Small intestine (tissue), 7 donors: Measurements from ENCODE around the gene SLIT3. TPM values are rescaled to one million over a fixed set of nuclear protein-coding genes. Genes with fewer than 3 reads are reported as not detected.

Experiments
- DNase-seq, 2 donors: peaks; one replicate each; pipeline versions ENCODE4 v3.0.0 to v3.0.0-alpha.2; 2013
- FAIRE-seq: peaks from 2 replicates; lab custom pipeline; 2012; peaks lifted over from hg19 to GRCh38; lab: Jason Lieb, UNC
- H3K27ac ChIP-seq, 3 donors: one replicate each; pipeline ENCODE4 v1.5.1; 2013; ENCODE audit warnings: low read length in 2 of 3, mild to moderate bottlenecking in 2 of 3, control low read depth in 1 of 3, inconsistent platforms in 1 of 3, low read depth in 1 of 3, moderate library complexity in 1 of 3
- H3K27me3 ChIP-seq, 3 donors: one replicate each; pipeline ENCODE4 v1.6.1; 2013; ENCODE audit warnings: low read length in 3 of 3, inconsistent platforms in 1 of 3; ENCODE audit not compliant: control insufficient read depth in 3 of 3, insufficient read depth in 3 of 3
- H3K36me3 ChIP-seq, 3 donors: one replicate each; pipeline ENCODE4 v1.6.1; 2013; ENCODE audit warnings: low read length in 3 of 3, inconsistent platforms in 1 of 3, low read depth in 1 of 3, mild to moderate bottlenecking in 1 of 3, moderate library complexity in 1 of 3; ENCODE audit not compliant: control insufficient read depth in 3 of 3, insufficient read depth in 2 of 3
- H3K4me1 ChIP-seq, 3 donors: one replicate each; pipeline ENCODE4 v1.6.1; 2013; ENCODE audit warnings: low read length in 2 of 3, inconsistent platforms in 1 of 3, low read depth in 1 of 3, mild to moderate bottlenecking in 1 of 3, moderate library complexity in 1 of 3; ENCODE audit not compliant: control insufficient read depth in 3 of 3, insufficient read depth in 2 of 3
- H3K4me3 ChIP-seq, 3 donors: one replicate each; pipeline ENCODE4 v1.5.1; 2013; ENCODE audit warnings: low read length in 3 of 3, control low read depth in 1 of 3, inconsistent platforms in 1 of 3, low read depth in 1 of 3, mild to moderate bottlenecking in 1 of 3, moderate library complexity in 1 of 3
- H3K9me3 ChIP-seq, 2 donors: one replicate each; pipeline ENCODE4 v1.6.1; 2013; ENCODE audit warnings: low read depth in 1 of 2, low read length in 1 of 2; ENCODE audit not compliant: control insufficient read depth in 2 of 2, insufficient read depth in 1 of 2
- WGBS, 3 donors: extraction: QIAGEN DNeasy Blood & Tissue Kit; methylation state at CpG; one replicate each; pipeline ENCODE4 v1.1.7; 2013; 5-methylcytosine and 5-hydroxymethylcytosine counted together
- polyA plus RNA-seq, 4 donors: library from polyadenylated mRNA; stranded (reverse) in 3 of 4; unstranded in 1 of 4; fragments of 200-250 nt in 3 of 4; fragments of 120-200 nt in 1 of 4; gene quantifications; one replicate each; pipeline versions ENCODE4 v1.2.1 to v1.2.3, GENCODE V29; 2013
- donor health status: healthy with polysubstance abuse.
- donor health status: control.
- donor health status: control.
- donor health status: Bipolar disorder and iron deficiency.
- donor health status: healthy.

SLIT3 gene
- polyA plus RNA-seq, 4 donors: 0.27 to 5.5 (median 5.3) TPM; not detected in 1

GRCh38 chr5:169296419-169297143, 4.4 kb downstream of the SLIT3 start:
- H3K27ac ChIP-seq: peak overlapping the region in 1 of 3 donors; percentile 59
- 44 to 57% (median 55%) methylated on average over 14 of the region's 14 CpGs for WGBS, 3 donors
- DNase-seq (peak; percentile 4 to 16), FAIRE-seq (no peak)
- H3K4me3 ChIP-seq: no peak overlapping the region
- peaks cover 0 to 3% (median 3%) of the 10 kb centered on the region in 3 donors for H3K4me1 ChIP-seq
- H3K27me3 ChIP-seq: peaks cover 5 to 30% (median 8%) of the 10 kb centered on the region in 3 donors
- H3K36me3 ChIP-seq: no peaks in the 10 kb centered on the region
- no peaks in the 10 kb centered on the region for H3K9me3 ChIP-seq

DNA sequence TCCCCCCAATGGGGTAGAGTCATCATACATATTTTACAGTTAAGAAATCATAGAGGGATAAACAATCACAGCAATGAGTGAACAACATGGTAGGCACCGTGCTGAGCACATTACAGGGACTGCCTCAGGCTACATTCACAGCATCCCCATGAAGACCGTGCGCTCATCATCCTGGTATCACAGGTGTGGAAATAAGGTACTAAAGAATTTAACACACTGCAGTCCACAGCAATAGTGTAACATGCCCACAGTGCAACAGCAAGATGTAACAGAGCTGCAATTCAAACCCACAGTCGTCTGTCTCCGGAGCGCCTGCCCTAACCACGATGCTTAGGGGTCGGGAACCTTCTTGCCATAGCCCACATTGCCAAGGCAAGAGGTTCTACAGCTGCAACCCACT, 5.6 kb downstream of the SLIT3 start:
- Histone ChIP-seq H3K27ac (no peak overlapping the region), H3K9me3 (no peaks in the 10 kb centered on the region), H3K4me1 (peaks cover 0 to 3% (median 0%) of the 10 kb centered on the region in 3 donors), H3K4me3 (no peak overlapping the region), H3K36me3 (no peaks in the 10 kb centered on the region), H3K27me3 (peaks cover 0 to 23% (median 1%) of the 10 kb centered on the region in 3 donors)
- DNase-seq: no peak
- FAIRE-seq: no peak
- WGBS, 3 donors: 77 to 88% (median 83%) methylated on average over 8 of the region's 8 CpGs

DNA sequence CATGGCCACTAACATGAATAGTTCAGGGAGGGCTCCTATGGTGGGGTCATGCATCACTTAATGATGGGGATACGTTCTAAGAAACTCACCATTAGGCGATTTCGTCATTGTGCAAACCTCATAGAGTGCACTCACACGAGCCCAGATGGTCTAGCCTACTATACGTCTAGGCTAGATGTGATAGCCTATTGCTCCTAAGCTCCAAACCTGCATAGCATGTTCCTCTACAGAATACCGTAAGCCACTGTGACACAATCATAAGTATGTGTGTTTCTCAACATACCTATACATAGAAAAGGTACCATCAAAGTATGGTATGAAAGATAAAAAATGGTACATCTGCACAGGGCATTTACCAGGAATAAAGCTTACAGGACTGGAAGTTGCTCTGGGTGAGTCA, 6.3 kb downstream of the SLIT3 start:
- FAIRE-seq (no peak), DNase-seq (no peak)
- Histone ChIP-seq H3K9me3 (no peaks in the 10 kb centered on the region), H3K4me3 (no peak overlapping the region), H3K36me3 (no peaks in the 10 kb centered on the region), H3K4me1 (peaks cover 0 to 3% (median 0%) of the 10 kb centered on the region in 3 donors), H3K27ac (no peak overlapping the region), H3K27me3 (peaks cover 0 to 16% (median 0%) of the 10 kb centered on the region in 3 donors)
- 82 to 88% (median 86%) methylated on average over 6 of the region's 6 CpGs for WGBS, 3 donors

GRCh38 chr5:169291877-169292276, 9.1 kb downstream of the SLIT3 start:
- Histone ChIP-seq H3K4me1 (peaks cover 0 to 2% (median 0%) of the 10 kb centered on the region in 3 donors), H3K36me3 (no peaks in the 10 kb centered on the region), H3K27me3 (no peaks in the 10 kb centered on the region), H3K27ac (no peak overlapping the region), H3K9me3 (no peaks in the 10 kb centered on the region), H3K4me3 (no peak overlapping the region)
- no peak for DNase-seq
- 63 to 78% (median 65%) methylated on average over 4 of the region's 4 CpGs for WGBS, 3 donors
- FAIRE-seq: no peak

GRCh38 chr5:169290895-169291294, 10.0 kb downstream of the SLIT3 start:
- no peaks in the 10 kb centered on the region for H3K36me3 ChIP-seq
- FAIRE-seq: no peak
- no peaks in the 10 kb centered on the region for H3K27me3 ChIP-seq
- no peak overlapping the region for H3K4me3 ChIP-seq
- no peak for DNase-seq
- no peak overlapping the region for H3K27ac ChIP-seq
- WGBS, 3 donors: 55 to 69% (median 59%) methylated on average over 6 of the region's 6 CpGs
- H3K9me3 ChIP-seq: no peaks in the 10 kb centered on the region
- peaks cover 0 to 2% (median 0%) of the 10 kb centered on the region in 3 donors for H3K4me1 ChIP-seq

GRCh38 chr5:169289520-169289919, 11.4 kb downstream of the SLIT3 start:
- no peak overlapping the region for H3K4me3 ChIP-seq
- WGBS, 3 donors: 30 to 56% (median 47%) methylated on average over 2 of the region's 2 CpGs
- DNase-seq (no peak), FAIRE-seq (no peak)
- H3K4me1 ChIP-seq: peaks cover 0 to 2% (median 0%) of the 10 kb centered on the region in 3 donors
- no peaks in the 10 kb centered on the region for H3K27me3 ChIP-seq
- H3K9me3 ChIP-seq: peaks cover 0 to 5% of the 10 kb centered on the region in 2 donors
- H3K36me3 ChIP-seq: no peaks in the 10 kb centered on the region
- no peak overlapping the region for H3K27ac ChIP-seq

DNA sequence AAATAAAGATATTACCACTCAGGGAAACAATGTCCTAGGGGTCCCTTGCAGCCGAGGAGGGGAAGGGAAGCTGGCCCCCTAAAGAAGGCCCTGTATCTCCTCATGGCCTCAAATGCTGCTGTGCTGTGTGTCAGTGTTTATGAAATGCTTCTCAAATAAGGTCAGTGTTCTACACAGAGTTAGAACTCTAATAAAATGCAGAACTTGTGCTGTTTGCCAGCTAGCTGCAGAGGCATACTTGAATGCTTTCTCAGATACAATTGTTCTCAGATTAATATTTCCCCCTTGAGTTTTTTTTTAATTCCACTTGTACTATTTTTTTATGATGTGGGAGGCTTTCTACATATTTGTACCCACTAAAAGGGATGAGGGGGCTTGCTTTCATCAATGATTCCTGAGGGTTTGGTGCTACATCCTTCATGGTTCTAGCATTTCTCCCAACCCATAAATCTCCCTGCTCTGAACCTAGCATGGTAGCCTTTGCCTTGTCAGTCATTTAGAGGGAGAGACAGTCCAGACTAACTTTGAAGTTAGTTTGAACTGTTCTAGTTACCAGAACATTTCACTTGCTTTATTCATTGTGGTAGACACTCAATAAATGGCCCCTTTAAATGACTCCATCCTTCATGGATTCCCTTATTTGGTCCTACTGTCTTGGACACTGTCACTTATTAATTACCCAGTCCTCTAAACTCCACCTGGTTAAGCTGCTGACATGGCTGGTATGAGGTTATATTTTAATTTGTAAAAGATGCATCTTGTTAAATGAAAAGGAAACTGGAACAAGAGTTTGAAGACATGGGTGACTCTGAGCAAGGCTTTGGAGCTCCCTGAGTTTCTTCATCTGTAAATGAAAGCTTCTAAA, 12.6 kb downstream of the SLIT3 start:
- WGBS, 3 donors: 43 to 63% (median 63%) methylated on average over 1 of the region's 1 CpG
- no peak overlapping the region for H3K27ac ChIP-seq
- DNase-seq: no peak

DNA sequence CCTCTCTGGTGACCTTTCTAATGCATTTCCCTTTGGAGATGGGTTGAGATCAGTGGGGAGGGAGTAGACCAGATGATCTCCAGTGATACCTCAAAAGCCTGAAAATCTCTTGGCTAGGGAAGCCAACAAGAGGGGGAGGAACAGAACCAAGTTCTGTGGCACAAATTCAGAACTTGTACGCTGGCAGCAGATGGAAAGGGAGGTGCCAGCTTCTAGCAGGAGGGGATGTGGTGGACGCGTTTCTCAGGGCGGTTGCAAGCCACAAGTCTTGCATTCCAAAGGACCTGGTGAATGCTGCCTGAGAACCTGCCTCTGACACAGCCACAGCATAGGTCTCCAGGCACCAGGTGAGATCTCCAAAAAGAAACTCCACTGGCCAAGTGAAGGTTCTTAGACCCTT, 13.4 kb downstream of the SLIT3 start:
- FAIRE-seq: no peak
- Histone ChIP-seq H3K4me3 (no peak overlapping the region), H3K36me3 (no peaks in the 10 kb centered on the region), H3K27me3 (no peaks in the 10 kb centered on the region), H3K4me1 (peaks cover 0 to 2% (median 0%) of the 10 kb centered on the region in 3 donors), H3K27ac (no peak overlapping the region), H3K9me3 (peaks cover 0 to 5% of the 10 kb centered on the region in 2 donors)
- no peak for DNase-seq
- 71 to 86% (median 74%) methylated on average over 4 of the region's 4 CpGs for WGBS, 3 donors

More for the DNA sequence above, 12.6 kb downstream of the SLIT3 start:
- Histone ChIP-seq H3K9me3 (peaks cover 0 to 5% of the 10 kb centered on the region in 2 donors), H3K4me3 (no peak overlapping the region), H3K27me3 (no peaks in the 10 kb centered on the region), H3K36me3 (no peaks in the 10 kb centered on the region), H3K4me1 (peaks cover 0 to 2% (median 0%) of the 10 kb centered on the region in 3 donors)
- FAIRE-seq: no peak
